H1 (cell line): Measurements from ENCODE around the gene WBP1L. TPM values are rescaled to one million over a fixed set of nuclear protein-coding genes. Genes with fewer than 3 reads are reported as not detected.

Experiments used
- CTCF ChIA-PET: fragments of 300-600 bp; sonication (Branson Sonifier 250); formaldehyde crosslinking; loops from one replicate; lab custom pipeline; 2021; ENCODE audit not compliant: partially characterized antibody; lab: Charles Lee
- POLR2A ChIA-PET: fragments of 300-600 bp; sonication (Branson Sonifier 250); formaldehyde crosslinking; loops from one replicate; lab custom pipeline; 2021; ENCODE audit warnings: inconsistent platforms; ENCODE audit not compliant: partially characterized antibody; lab: Charles Lee
- DNase-seq, 2 experiments: peaks; one replicate each; pipeline versions ENCODE4 v3.0.0 to v3.0.0-alpha.2; 2010 to 2022; ENCODE audit warnings: low spot score in 2 of 2, low read depth in 1 of 2, mixed read lengths in 1 of 2
- FAIRE-seq: peaks from 2 replicates; lab custom pipeline; 2011; peaks lifted over from hg19 to GRCh38; lab: Jason Lieb, UNC
- H2AFZ ChIP-seq: 2 replicates; pipeline ENCODE4 v1.8.1; 2012; ENCODE audit warnings: low read length, inconsistent platforms
- H2AK5ac ChIP-seq: 2 replicates; pipeline ENCODE4 v1.6.1; 2013; ENCODE audit warnings: low read depth, low read length
- H2BK120ac ChIP-seq: replicated peaks from 2 replicates; pipeline ENCODE3; 2013; ENCODE audit warnings: low read depth, low read length, inconsistent platforms
- H2BK12ac ChIP-seq: 2 replicates; pipeline ENCODE4 v1.6.1; 2013; ENCODE audit warnings: low read depth, low read length
- H2BK15ac ChIP-seq: 2 replicates; pipeline ENCODE4 v1.6.1; 2013; ENCODE audit warnings: low read length
- H2BK20ac ChIP-seq: 2 replicates; pipeline ENCODE4 v1.6.1; 2013; ENCODE audit warnings: low read length
- H2BK5ac ChIP-seq: 2 replicates; pipeline ENCODE4 v1.6.1; 2013; ENCODE audit warnings: low read depth, low read length
- H3K14ac ChIP-seq: 2 replicates; pipeline ENCODE4 v1.6.1; 2013; ENCODE audit warnings: inconsistent platforms; ENCODE audit not compliant: insufficient read length
- H3K18ac ChIP-seq: 2 replicates; pipeline ENCODE4 v1.6.1; 2013; ENCODE audit warnings: low read length; ENCODE audit errors: extremely low read depth
- H3K23ac ChIP-seq: 2 replicates; pipeline ENCODE4 v1.6.1; 2013; ENCODE audit warnings: inconsistent platforms; ENCODE audit not compliant: insufficient read length
- H3K23me2 ChIP-seq: 2 replicates; pipeline ENCODE4 v1.6.1; 2013; ENCODE audit warnings: low read depth, low read length
- H3K27ac ChIP-seq: 2 replicates; pipeline ENCODE4 v1.6.1; 2011; ENCODE audit warnings: low read depth, low read length, inconsistent platforms
- H3K27me3 ChIP-seq, 4 experiments: replicated peaks in 1 of 4; 1 replicate in 1 of 4; 2 replicates in 3 of 4; pipeline versions ENCODE4 v1.6.1 to v1.8.1; 2011 to 2013; ENCODE audit warnings: low read length in 3 of 4, mild to moderate bottlenecking in 3 of 4, inconsistent platforms in 2 of 4, mixed read lengths in 2 of 4, moderate library complexity in 1 of 4; ENCODE audit not compliant: control insufficient read depth in 3 of 4, insufficient read depth in 3 of 4; ENCODE audit errors: extremely low read depth in 1 of 4
- H3K36me3 ChIP-seq, 4 experiments: 2 replicates each; pipeline versions ENCODE4 v1.6.1 to v1.8.1; 2011 to 2013; ENCODE audit warnings: mild to moderate bottlenecking in 4 of 4, low read length in 3 of 4, moderate library complexity in 2 of 4, control low read depth in 1 of 4, inconsistent platforms in 1 of 4; ENCODE audit not compliant: insufficient read depth in 4 of 4, control insufficient read depth in 2 of 4
- H3K4ac ChIP-seq: replicated peaks from 2 replicates; pipeline ENCODE3; 2013; ENCODE audit warnings: low read length, low read depth, mixed read lengths, inconsistent platforms; ENCODE audit not compliant: insufficient read length
- H3K4me1 ChIP-seq, 4 experiments: replicated peaks in 1 of 4; 1 replicate in 1 of 4; 2 replicates in 3 of 4; pipeline versions ENCODE4 v1.6.1 to v1.8.1; 2011 to 2013; ENCODE audit warnings: low read length in 3 of 4, inconsistent platforms in 2 of 4, mixed read lengths in 1 of 4; ENCODE audit not compliant: insufficient read depth in 4 of 4, control insufficient read depth in 3 of 4
- H3K4me2 ChIP-seq, 2 experiments: 2 replicates each; pipeline versions ENCODE4 v1.6.1 to v1.8.1; 2011 to 2013; ENCODE audit warnings: low read depth in 2 of 2, low read length in 2 of 2, control low read depth in 1 of 2, inconsistent platforms in 1 of 2, mild to moderate bottlenecking in 1 of 2; ENCODE audit not compliant: insufficient read depth in 1 of 2
- H3K4me3 ChIP-seq, 4 experiments: fragments of 200-600, 300-600 bp in 1 of 4; sonication (generic), shearing (Covaris generic), sonication (Bioruptor Twin) in 1 of 4; 2 replicates each; pipeline versions ENCODE4 v1.5.1 to v1.8.1; 2011 to 2016; ENCODE audit warnings: low read length in 4 of 4, low read depth in 3 of 4, control low read depth in 2 of 4, inconsistent platforms in 2 of 4, mild to moderate bottlenecking in 2 of 4, mixed read lengths in 1 of 4, moderate library complexity in 1 of 4; ENCODE audit not compliant: insufficient read depth in 2 of 4; ENCODE audit errors: extremely low read depth in 1 of 4
- H3K56ac ChIP-seq: replicated peaks from 2 replicates; pipeline ENCODE3; 2013; ENCODE audit warnings: low read depth, mild to moderate bottlenecking, mixed read lengths, low read length, inconsistent platforms; ENCODE audit not compliant: insufficient read length
- H3K79me1 ChIP-seq: 2 replicates; pipeline ENCODE4 v1.6.1; 2013; ENCODE audit warnings: low read depth, low read length, control low read depth
- H3K79me2 ChIP-seq, 2 experiments: 2 replicates each; pipeline versions ENCODE4 v1.6.1 to v1.8.1; 2012 to 2013; ENCODE audit warnings: low read length in 2 of 2, mild to moderate bottlenecking in 2 of 2, inconsistent platforms in 1 of 2; ENCODE audit not compliant: insufficient read depth in 2 of 2, control insufficient read depth in 1 of 2
- H3K9ac ChIP-seq, 4 experiments: replicated peaks in 1 of 4; 1 replicate in 1 of 4; 2 replicates in 3 of 4; pipeline versions ENCODE4 v1.6.1 to v1.8.1; 2011 to 2013; ENCODE audit warnings: low read depth in 3 of 4, low read length in 3 of 4, control low read depth in 2 of 4, mild to moderate bottlenecking in 2 of 4, moderate library complexity in 2 of 4, inconsistent platforms in 1 of 4; ENCODE audit errors: extremely low read depth in 1 of 4
- H3K9me3 ChIP-seq, 2 experiments: 2 replicates each; pipeline versions ENCODE4 v1.6.1 to v1.8.1; 2012 to 2013; ENCODE audit warnings: mild to moderate bottlenecking in 2 of 2, moderate library complexity in 2 of 2, control low read depth in 1 of 2, inconsistent platforms in 1 of 2, low read depth in 1 of 2, low read length in 1 of 2, mixed read lengths in 1 of 2; ENCODE audit not compliant: insufficient read depth in 2 of 2
- H4K20me1 ChIP-seq, 2 experiments: replicated peaks in 1 of 2; 2 replicates each; pipeline versions ENCODE3 to v1.8.1; 2011 to 2013; ENCODE audit warnings: inconsistent platforms in 2 of 2, low read length in 2 of 2, mild to moderate bottlenecking in 1 of 2; ENCODE audit not compliant: insufficient read depth in 2 of 2, control insufficient read depth in 1 of 2
- H4K5ac ChIP-seq: 2 replicates; pipeline ENCODE4 v1.6.1; 2013; ENCODE audit warnings: low read length, low read depth, mixed read lengths, inconsistent platforms; ENCODE audit not compliant: insufficient read length
- H4K8ac ChIP-seq: 2 replicates; pipeline ENCODE4 v1.8.0; 2013; ENCODE audit warnings: mild to moderate bottlenecking, moderate library complexity, low read length, inconsistent platforms; ENCODE audit not compliant: insufficient read depth; ENCODE audit errors: extremely low read depth
- H4K91ac ChIP-seq: replicated peaks from 2 replicates; pipeline ENCODE3; 2013; ENCODE audit warnings: low read length, mixed read lengths, inconsistent platforms; ENCODE audit not compliant: insufficient read length
- WGBS, 2 experiments: shearing (Covaris generic) in 1 of 2; methylation state at CpG; one replicate each; pipeline versions ENCODE4 v1.1.6 to v1.1.7; 2013 to 2015; ENCODE audit warnings: low lambda C conversion rate in 2 of 2, mixed read lengths in 2 of 2, inconsistent platforms in 1 of 2, low coverage in 1 of 2, missing lambda C conversion rate in 1 of 2; ENCODE audit not compliant: insufficient replicate concordance in 2 of 2, insufficient coverage in 1 of 2, insufficient read length in 1 of 2; ENCODE audit errors: extremely low coverage in 1 of 2, missing lambda C conversion rate in 1 of 2; 5-methylcytosine and 5-hydroxymethylcytosine counted together
- polyA plus RNA-seq, 7 experiments: library from polyadenylated mRNA; depleted of rRNA in 3 of 7; stranded (reverse) in 5 of 7; unstranded in 2 of 7; fragments of >200 nt in 5 of 7; fragments of 200-250 nt in 2 of 7; gene quantifications; 1 replicate in 5 of 7; 2 replicates in 1 of 7; 4 replicates in 1 of 7; pipeline versions ENCODE4 v1.2.1 to v1.2.3, GENCODE V29; 2011 to 2013; ENCODE audit warnings: missing spikeins in 2 of 7, mixed read lengths in 2 of 7
- total RNA-seq: library from RNA; stranded (reverse); fragmentation: NEBNext Ultra II Directional; extraction: Animal tissue kit (Norgen Biotek cat#: 25700); gene quantifications from 2 replicates; pipeline ENCODE4 v1.2.1, GENCODE V29; 2021
- TF ChIP-seq, protein P1 (sequence below): IDR thresholded peaks from 2 replicates; pipeline ENCODE4 v1.6.1; 2012; ENCODE audit warnings: inconsistent platforms

WBP1L gene
- total and polyA plus RNA-seq, 2 of the 8 experiments (the other 6 are each of a cell fraction or from before 2014, with no cell fraction given): 26.6 to 29.9 TPM

- no peak for DNase-seq
- no peaks in the 10 kb centered on the region for H3K9me3 ChIP-seq
- no peak overlapping the region for H2BK12ac ChIP-seq
- no peak overlapping the region for H4K5ac ChIP-seq
- no peak overlapping the region for H3K4me3 ChIP-seq
- no peak overlapping the region for H3K23ac ChIP-seq
- H4K8ac ChIP-seq: no peak overlapping the region
- no peak overlapping the region for H2BK120ac ChIP-seq
- H4K20me1 ChIP-seq: no peaks in the 10 kb centered on the region
- no peaks in the 10 kb centered on the region for H3K23me2 ChIP-seq
- H3K56ac ChIP-seq: no peak overlapping the region
- no peaks in the 10 kb centered on the region for H3K79me1 ChIP-seq
- H3K27me3 ChIP-seq: no peaks in the 10 kb centered on the region
- no peak overlapping the region for H3K27ac ChIP-seq
- H2AFZ ChIP-seq: no peak overlapping the region
- no peak overlapping the region for H3K18ac ChIP-seq
- 85% methylated on average over 8 of the region's 8 CpGs; no CpG with 5 or more reads in 1 of the 2 experiments for WGBS, 2 experiments
- FAIRE-seq: no peak
- H2BK5ac ChIP-seq: no peak overlapping the region
- H3K4ac ChIP-seq: peak overlapping the region; percentile 20
- peaks cover 0 to 7% (median 2%) of the 10 kb centered on the region in 4 experiments; a peak in 2 of 8 replicates for H3K36me3 ChIP-seq
- ChIA-PET CTCF (interaction anchor here (1.2 kb wide), 1 partner anchor 60 kb away, joined by 4 read pairs; no protein-coding TSS in a partner anchor), POLR2A (no interaction called here)
- H4K91ac ChIP-seq: no peak overlapping the region
- H2BK15ac ChIP-seq: no peak overlapping the region
- H2BK20ac ChIP-seq: no peak overlapping the region
- H3K4me1 ChIP-seq: peaks cover 0 to 7% (median 2%) of the 10 kb centered on the region in 4 experiments; a peak in 4 of 7 replicates
- H3K4me2 ChIP-seq: no peak overlapping the region
- TF ChIP-seq, protein P1, sequence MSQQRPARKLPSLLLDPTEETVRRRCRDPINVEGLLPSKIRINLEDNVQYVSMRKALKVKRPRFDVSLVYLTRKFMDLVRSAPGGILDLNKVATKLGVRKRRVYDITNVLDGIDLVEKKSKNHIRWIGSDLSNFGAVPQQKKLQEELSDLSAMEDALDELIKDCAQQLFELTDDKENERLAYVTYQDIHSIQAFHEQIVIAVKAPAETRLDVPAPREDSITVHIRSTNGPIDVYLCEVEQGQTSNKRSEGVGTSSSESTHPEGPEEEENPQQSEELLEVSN: no peak
- no peak overlapping the region for H2AK5ac ChIP-seq
- no peaks in the 10 kb centered on the region for H3K79me2 ChIP-seq
- no peak overlapping the region for H3K9ac ChIP-seq
- H3K14ac ChIP-seq: no peak overlapping the region
Measured at GRCh38 chr10:102814453-102814871, 70.7 kb downstream of the WBP1L start.
